ENCODE results near the gene RAD54L2. TPM values are rescaled to one million over a fixed set of nuclear protein-coding genes. Genes with fewer than 3 reads are reported as not detected.

RAD54L2 gene
- total RNA-seq, 1 donor from 2014 or later = 30.3 TPM

Other genes with a start within 250 kb of the RAD54L2 start
- 60.8 TPM for gene MANF, start 153.4 kb upstream of the RAD54L2 start, total RNA-seq
- 21.5 TPM for gene RBM15B, start 147.4 kb upstream of the RAD54L2 start, total RNA-seq
- 19.8 TPM for gene DCAF1, start 38.7 kb upstream of the RAD54L2 start, total RNA-seq
- 35.8 TPM for gene TEX264, start 132.5 kb downstream of the RAD54L2 start, total RNA-seq
- 0.40 TPM for gene GRM2, start 168.3 kb downstream of the RAD54L2 start, total RNA-seq
- gene IQCF6, start 240.5 kb downstream of the RAD54L2 start, total RNA-seq = not detected

Data from sciatic nerve (tissue), 1 donor.